ENCODE measurements around the gene TMEM151B.

DNA sequence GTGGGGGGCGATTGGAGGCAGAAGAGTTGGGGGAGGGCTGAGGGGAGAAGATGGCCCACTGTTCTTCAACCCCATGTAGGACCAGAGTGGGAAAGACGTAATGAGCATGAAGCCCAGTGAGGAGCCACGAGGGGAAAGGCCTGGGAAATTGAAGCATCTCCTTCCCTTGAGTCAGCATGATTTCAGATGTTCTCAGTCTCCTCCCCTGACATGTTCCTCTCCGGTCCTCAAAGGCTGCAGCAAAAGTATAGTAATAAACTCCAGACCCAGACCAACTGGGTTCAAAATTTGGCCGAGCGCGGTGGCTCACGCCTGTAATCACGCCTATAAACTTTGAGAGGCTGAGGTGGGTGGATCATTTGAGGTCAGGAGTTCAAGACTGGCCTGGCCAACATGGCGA, 3.0 kb upstream of the TMEM151B start:
- no peak for TF ChIP-seq POLR2AphosphoS5 (IDR thresholded peaks at IDR 0.05)
- no peak for TF ChIP-seq POLR2A (IDR thresholded peaks at IDR 0.05; ENCODE audit: low read depth)
- TF ChIP-seq CTCF (IDR thresholded peaks at IDR 0.05), result no peak

Data from esophagus muscularis mucosa (tissue), 3 donors.